ENCODE results near the gene PEBP1. TPM values are rescaled to one million over a fixed set of nuclear protein-coding genes. Genes with fewer than 3 reads are reported as not detected.
A peak's percentile ranks its signal among the peaks of the same experiment; 100 is the strongest.

PEBP1 gene
- total and polyA plus RNA-seq, 2 of the 8 experiments (the other 6 are each of a cell fraction or from before 2014, with no cell fraction given), result 444 to 622 TPM

DNA sequence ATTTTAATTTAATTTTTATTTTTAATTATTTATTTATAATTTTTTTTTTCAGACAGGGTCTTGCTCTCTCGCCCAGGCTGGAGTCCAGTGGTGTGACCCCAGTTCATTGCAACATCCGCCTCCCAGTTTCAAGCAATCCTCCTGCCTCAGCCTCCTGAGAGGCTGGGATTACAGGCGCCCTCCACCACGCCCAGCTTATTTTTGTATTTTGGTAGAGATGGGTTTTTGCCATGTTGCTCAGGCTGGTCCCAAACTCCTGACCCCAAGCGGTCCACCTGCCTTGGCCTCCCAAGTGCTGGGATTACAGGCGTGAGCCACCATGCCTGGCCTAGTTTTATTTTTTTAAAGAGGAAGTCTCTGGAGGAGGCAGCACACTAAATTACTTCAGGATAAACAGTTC is 13.7 kb upstream of the PEBP1 start:
- Histone ChIP-seq H2AK5ac (ENCODE audit: low read depth, low read length) (peak overlapping the region; percentile 18; the same call in 1 of the 2 replicates), H2BK120ac (replicated peaks; ENCODE audit: low read depth, low read length) (peak overlapping the region; percentile 72), H3K23me2 (ENCODE audit: low read depth, low read length) (no peaks in the 10 kb centered on the region), H3K27ac (ENCODE audit: low read depth, low read length) (no peak overlapping the region; the same call in 1 of the 2 replicates), H3K14ac (ENCODE audit: insufficient read length) (no peak overlapping the region), H3K9ac (replicated peaks in 1 of 4; ENCODE audit: extremely low read depth in 1 of 4, low read depth in 3 of 4, low read length in 3 of 4) (no peak overlapping the region), H3K4me3 (ENCODE audit: extremely low read depth in 1 of 4, insufficient read depth in 2 of 4, low read depth in 3 of 4, low read length in 4 of 4) (no peak overlapping the region), H3K9me3 (ENCODE audit: insufficient read depth in 2 of 2, low read depth in 1 of 2, low read length in 1 of 2) (no peaks in the 10 kb centered on the region), H3K23ac (ENCODE audit: insufficient read length) (no peak overlapping the region), H3K36me3 (ENCODE audit: control insufficient read depth in 2 of 4, insufficient read depth in 4 of 4, low read length in 3 of 4) (no peaks in the 10 kb centered on the region), H2AFZ (ENCODE audit: low read length) (no peak overlapping the region), H3K4me1 (replicated peaks in 1 of 4; ENCODE audit: control insufficient read depth in 3 of 4, insufficient read depth in 4 of 4, low read length in 3 of 4) (peaks cover 0 to 13% (median 7%) of the 10 kb centered on the region in 4 experiments; a peak in 5 of 7 replicates), H2BK12ac (ENCODE audit: low read depth, low read length) (peak overlapping the region; percentile 91), H2BK5ac (ENCODE audit: low read depth, low read length) (peak overlapping the region; percentile 93; the same call in 1 of the 2 replicates), H2BK20ac (ENCODE audit: low read length) (peak overlapping the region; percentile 93), H4K20me1 (replicated peaks in 1 of 2; ENCODE audit: control insufficient read depth in 1 of 2, insufficient read depth in 2 of 2, low read length in 2 of 2) (no peaks in the 10 kb centered on the region), H3K4me2 (ENCODE audit: insufficient read depth in 1 of 2, low read depth in 2 of 2, low read length in 2 of 2) (no peak overlapping the region), H3K18ac (ENCODE audit: extremely low read depth, low read length) (peak overlapping the region; percentile 78), H4K5ac (ENCODE audit: insufficient read length, low read depth, low read length) (no peak overlapping the region), H3K79me1 (ENCODE audit: low read depth, low read length) (no peaks in the 10 kb centered on the region), H3K27me3 (replicated peaks in 1 of 4; ENCODE audit: control insufficient read depth in 3 of 4, extremely low read depth in 1 of 4, insufficient read depth in 3 of 4, low read length in 3 of 4) (no peaks in the 10 kb centered on the region), H3K79me2 (ENCODE audit: control insufficient read depth in 1 of 2, insufficient read depth in 2 of 2, low read length in 2 of 2) (no peaks in the 10 kb centered on the region), H4K91ac (replicated peaks; ENCODE audit: insufficient read length, low read length) (peak overlapping the region; percentile 97), H4K8ac (ENCODE audit: extremely low read depth, insufficient read depth, low read length) (no peak overlapping the region), H3K56ac (replicated peaks; ENCODE audit: insufficient read length, low read depth, low read length) (no peak overlapping the region), H2BK15ac (ENCODE audit: low read length) (no peak overlapping the region), H3K4ac (replicated peaks; ENCODE audit: insufficient read length, low read depth, low read length) (no peak overlapping the region)
- WGBS, 2 experiments (ENCODE audit: extremely low coverage in 1 of 2, insufficient coverage in 1 of 2, insufficient read length in 1 of 2, insufficient replicate concordance in 2 of 2, low coverage in 1 of 2, low lambda C conversion rate in 2 of 2, missing lambda C conversion rate in 1 of 2), result 94% methylated on average over 6 of the region's 6 CpGs; no CpG with 5 or more reads in 1 of the 2 experiments
- POLR2A ChIA-PET (ENCODE audit: partially characterized antibody), result interaction anchor here (0.9 to 11.5 kb wide), 6 partner anchors 13 to 59 kb away, joined by 3 to 130 read pairs (median 6); partner anchors contain the start of genes PEBP1 and WSB2
- FAIRE-seq (no peak), DNase-seq (ENCODE audit: low read depth in 1 of 2, low spot score in 2 of 2) (no peak)
- TF ChIP-seq KDM5A (IDR thresholded peaks at IDR 0.05; ENCODE audit: low read length) (no peak), BACH1 (IDR thresholded peaks at IDR 0.05; ENCODE audit: low read length) (no peak), CREB1 (IDR thresholded peaks at IDR 0.05) (no peak), POU5F1 (IDR thresholded peaks at IDR 0.05; ENCODE audit: low read depth, low read length) (no peak), TAF7 (optimal IDR thresholded peaks at IDR 0.05; ENCODE audit: borderline replicate concordance, low read depth, low read length) (no peak), RAD21 (IDR thresholded peaks at IDR 0.05 in 1 of 2, conservative IDR thresholded peaks at IDR 0.05 in 1 of 2; ENCODE audit: low read depth in 2 of 2, low read length in 2 of 2) (no peak), CHD2 (IDR thresholded peaks at IDR 0.05; ENCODE audit: low read length) (no peak), KDM1A (IDR thresholded peaks at IDR 0.05; ENCODE audit: borderline replicate concordance, low read length) (no peak)
- CTCF ChIA-PET (ENCODE audit: partially characterized antibody), result interaction anchor here (1.0 to 8.2 kb wide), 10 partner anchors 8 to 254 kb away, joined by 3 to 39 read pairs (median 6); partner anchors contain the start of genes PEBP1 and SUDS3
